Skeletal muscle satellite cell (primary cell): Measurements from ENCODE around the gene HOXA9.
A peak's percentile ranks its signal among the peaks of the same experiment; 100 is the strongest.

ENCODE experiments used
- H3K27me3 ChIP-seq: 2 replicates; pipeline ENCODE4 v1.7.0; 2013; ENCODE audit warnings: low read length; ENCODE audit not compliant: control insufficient read depth, insufficient read depth
- H3K36me3 ChIP-seq: 2 replicates; pipeline ENCODE4 v1.7.0; 2013; ENCODE audit warnings: mild to moderate bottlenecking, control low read depth, low read length; ENCODE audit not compliant: insufficient read depth
- H3K4me1 ChIP-seq: 2 replicates; pipeline ENCODE4 v1.7.0; 2013; ENCODE audit warnings: low read length; ENCODE audit not compliant: control insufficient read depth, insufficient read depth
- H3K4me2 ChIP-seq: 2 replicates; pipeline ENCODE4 v1.7.0; 2013; ENCODE audit warnings: mild to moderate bottlenecking, low read length
- H3K4me3 ChIP-seq: 2 replicates; pipeline ENCODE4 v1.7.0; 2013; ENCODE audit warnings: low read length
- H3K9ac ChIP-seq: 2 replicates; pipeline ENCODE4 v1.7.0; 2013; ENCODE audit warnings: mild to moderate bottlenecking, low read depth, low read length, moderate library complexity
- H3K9me3 ChIP-seq: replicated peaks from 2 replicates; pipeline ENCODE4 v1.7.0; 2013; ENCODE audit warnings: mild to moderate bottlenecking, control low read depth, low read length

Gene HOXA9

DNA sequence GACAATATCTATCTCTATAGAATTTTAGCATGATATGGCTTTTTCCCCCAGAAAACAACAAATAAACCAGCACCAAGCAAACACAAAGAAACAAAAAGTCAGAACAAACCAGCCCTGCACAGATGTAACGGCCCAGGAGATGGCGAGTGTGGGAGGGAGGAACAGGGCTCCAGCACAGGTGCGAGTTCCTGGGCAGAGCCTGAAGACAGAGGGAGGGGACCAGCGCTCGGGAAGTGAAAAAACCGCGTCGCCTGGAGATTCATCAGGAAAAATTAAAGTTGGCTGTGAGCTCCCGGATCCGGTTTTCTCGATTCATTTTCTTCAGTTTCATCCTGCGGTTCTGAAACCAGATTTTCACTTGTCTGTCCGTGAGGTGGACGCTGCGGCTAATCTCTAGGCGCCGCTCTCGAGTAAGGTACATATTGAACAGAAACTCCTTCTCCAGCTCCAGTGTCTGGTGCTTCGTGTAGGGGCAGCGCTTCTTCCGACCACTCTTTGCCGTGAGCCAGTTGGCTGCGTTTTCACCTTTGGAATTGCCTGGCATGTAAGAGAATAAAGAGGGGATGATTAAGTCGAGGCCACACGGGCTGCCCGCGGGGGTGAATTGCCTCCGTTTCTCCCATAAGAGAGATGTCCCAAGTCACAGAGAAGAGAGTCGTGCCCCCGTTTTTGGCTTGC lies 6.4 kb upstream of the HOXA9 start:
- no peaks in the 10 kb centered on the region for H3K27me3 ChIP-seq
- peaks cover 57% of the 10 kb centered on the region for H3K4me1 ChIP-seq
- H3K36me3 ChIP-seq = peaks cover 19% of the 10 kb centered on the region
- H3K9ac ChIP-seq = peak overlapping the region; percentile 97
- H3K4me3 ChIP-seq = peak overlapping the region; percentile 88
- peak overlapping the region; percentile 98 for H3K4me2 ChIP-seq
- no peaks in the 10 kb centered on the region for H3K9me3 ChIP-seq

DNA sequence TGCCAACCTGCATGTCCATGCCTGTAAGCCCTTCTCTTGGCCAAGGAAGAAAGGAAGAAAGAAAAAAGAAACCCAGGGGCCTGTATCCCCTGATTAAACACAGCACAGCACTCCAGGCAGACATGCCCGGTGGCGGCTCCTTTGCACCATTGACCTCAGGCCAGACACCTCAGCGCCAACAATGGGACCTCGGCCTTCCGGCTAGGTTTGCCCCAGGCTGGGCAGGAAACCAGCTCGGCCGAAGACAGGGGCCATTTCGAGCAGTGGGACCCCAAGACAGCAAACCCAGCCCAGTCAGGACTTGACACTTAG lies 5.9 kb upstream of the HOXA9 start:
- Histone ChIP-seq H3K27me3 (no peaks in the 10 kb centered on the region), H3K4me1 (peaks cover 57% of the 10 kb centered on the region), H3K4me3 (peak overlapping the region; percentile 88)

DNA sequence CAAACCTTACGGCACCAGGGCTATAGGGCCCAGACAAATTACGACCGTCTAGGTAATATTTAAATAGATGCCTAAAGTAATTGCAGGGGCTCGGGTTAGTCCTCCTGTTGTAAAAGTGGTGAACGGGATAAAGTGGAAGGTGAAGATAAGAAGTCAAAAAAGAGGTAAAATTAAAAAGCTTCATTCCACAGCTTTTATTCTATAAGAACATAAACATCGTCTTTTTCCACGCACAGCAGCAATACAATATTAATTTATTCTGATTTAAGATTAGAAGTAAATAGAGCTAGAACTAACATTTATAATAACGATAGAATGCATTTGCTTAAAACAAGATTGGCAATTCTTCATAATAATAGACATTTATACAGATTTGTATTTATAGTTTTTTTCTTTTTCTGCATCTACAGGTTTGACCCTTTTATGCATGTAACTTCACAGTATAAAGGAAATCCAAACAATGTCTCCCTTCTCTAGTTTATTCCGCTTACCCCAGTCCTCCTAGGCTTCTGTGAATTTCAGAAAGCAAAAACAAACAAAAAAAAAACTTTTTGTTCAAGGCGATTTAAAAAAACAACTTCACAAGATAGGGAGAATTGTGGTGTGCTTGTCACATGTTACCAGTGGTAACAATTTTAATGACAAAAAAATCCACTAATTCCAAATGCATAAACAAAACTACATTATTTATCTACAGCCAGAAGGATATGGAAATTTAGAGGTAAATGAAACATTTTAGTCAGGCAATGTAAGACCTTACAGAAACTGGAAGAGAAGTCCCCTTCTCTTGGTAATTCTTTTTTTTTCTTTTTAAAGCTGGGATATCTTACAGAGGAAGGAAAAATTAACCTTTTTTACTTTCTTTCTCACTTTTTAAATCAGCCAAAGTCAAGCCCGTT lies 5.3 kb upstream of the HOXA9 start:
- H3K4me3 ChIP-seq = peak overlapping the region; percentile 88
- no peaks in the 10 kb centered on the region for H3K27me3 ChIP-seq
- H3K9ac ChIP-seq = peak overlapping the region; percentile 97
- H3K36me3 ChIP-seq = peaks cover 13% of the 10 kb centered on the region
- H3K4me1 ChIP-seq = peaks cover 55% of the 10 kb centered on the region
- H3K9me3 ChIP-seq = no peaks in the 10 kb centered on the region
- peak overlapping the region; percentile 98 for H3K4me2 ChIP-seq

More for the DNA sequence above, 5.9 kb upstream of the HOXA9 start:
- Histone ChIP-seq H3K36me3 (peaks cover 17% of the 10 kb centered on the region), H3K9me3 (no peaks in the 10 kb centered on the region), H3K4me2 (peak overlapping the region; percentile 98), H3K9ac (peak overlapping the region; percentile 97)

DNA sequence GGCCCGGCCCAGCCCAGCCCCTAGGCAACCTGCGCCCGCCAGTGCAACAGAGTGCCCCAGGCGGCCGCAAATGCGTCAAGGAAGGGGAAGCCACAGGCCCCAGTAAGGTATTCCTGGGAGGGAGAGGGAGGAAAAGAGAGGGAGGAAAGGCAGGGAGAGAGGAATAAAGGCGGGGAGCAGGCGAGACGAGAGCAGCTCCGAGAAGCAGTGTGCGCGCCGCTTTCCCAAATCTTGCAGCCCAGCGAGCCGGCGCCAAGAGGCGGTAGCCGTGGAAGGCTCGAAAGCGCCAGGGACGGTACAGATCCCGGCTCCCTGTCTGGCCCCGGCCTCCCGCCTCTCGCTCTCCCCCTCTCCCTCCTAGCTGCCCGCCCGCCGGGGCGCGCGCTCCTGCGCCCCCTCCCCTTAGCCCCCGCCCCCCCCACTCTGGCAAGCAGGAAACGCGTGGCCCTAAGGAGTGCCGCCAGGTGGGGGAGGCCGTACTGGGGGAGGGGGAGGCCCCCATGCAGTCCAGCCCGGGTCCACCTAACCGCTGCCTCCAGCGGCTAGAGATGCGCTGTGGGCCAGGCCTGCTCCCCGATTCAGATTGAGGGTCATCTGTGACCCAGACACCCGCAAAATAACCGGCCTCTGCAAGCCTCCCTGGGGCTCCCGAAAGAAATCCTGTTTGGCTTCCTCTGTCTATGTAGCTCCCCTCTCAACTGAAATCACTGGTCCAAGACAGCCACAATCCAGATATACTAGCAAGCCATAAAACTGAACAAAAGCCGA lies 4.5 kb upstream of the HOXA9 start:
- H3K4me3 ChIP-seq = peak overlapping the region; percentile 88
- peaks cover 47% of the 10 kb centered on the region for H3K4me1 ChIP-seq
- H3K27me3 ChIP-seq = no peaks in the 10 kb centered on the region
- H3K9ac ChIP-seq = peak overlapping the region; percentile 97
- no peaks in the 10 kb centered on the region for H3K9me3 ChIP-seq
- H3K4me2 ChIP-seq = peak overlapping the region; percentile 98
- peaks cover 13% of the 10 kb centered on the region for H3K36me3 ChIP-seq

DNA sequence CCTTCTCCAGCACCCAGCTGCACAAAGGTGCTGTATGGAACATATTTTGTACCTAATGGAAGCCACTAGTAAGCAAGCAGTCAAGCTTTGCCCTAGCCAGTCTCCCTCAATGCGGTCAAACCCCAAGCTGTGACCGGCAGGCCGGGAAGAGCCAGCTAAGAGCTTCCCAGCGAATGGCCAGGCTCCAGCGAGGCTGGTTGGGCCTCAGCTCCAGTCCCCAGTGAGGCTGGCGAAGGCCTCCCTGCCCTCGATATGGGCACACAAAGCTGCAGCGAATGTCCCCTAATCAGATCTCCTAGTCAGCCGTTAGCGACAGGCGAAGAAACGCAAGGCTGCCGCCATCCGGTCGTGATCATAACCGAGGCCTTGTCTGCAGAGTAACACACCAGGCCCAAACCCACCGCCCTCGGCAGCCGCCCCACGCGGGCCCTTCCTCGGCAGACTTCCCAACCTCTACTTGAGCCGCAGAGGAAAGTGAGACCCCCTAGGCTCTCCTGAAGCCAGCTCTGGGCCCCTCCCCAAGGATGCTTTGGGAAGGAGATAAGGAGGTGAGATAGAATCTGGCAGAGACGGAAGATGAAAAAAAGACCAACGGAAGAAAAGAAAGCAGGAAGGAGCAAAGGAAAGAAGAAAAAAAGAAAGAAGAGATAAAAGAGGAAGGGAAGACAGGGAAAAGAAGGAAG lies 3.1 kb upstream of the HOXA9 start:
- Histone ChIP-seq H3K9ac (peak overlapping the region; percentile 97), H3K4me2 (peak overlapping the region; percentile 98), H3K4me3 (peak overlapping the region; percentile 88), H3K27me3 (no peaks in the 10 kb centered on the region), H3K9me3 (no peaks in the 10 kb centered on the region), H3K4me1 (peaks cover 41% of the 10 kb centered on the region), H3K36me3 (peaks cover 16% of the 10 kb centered on the region)

DNA sequence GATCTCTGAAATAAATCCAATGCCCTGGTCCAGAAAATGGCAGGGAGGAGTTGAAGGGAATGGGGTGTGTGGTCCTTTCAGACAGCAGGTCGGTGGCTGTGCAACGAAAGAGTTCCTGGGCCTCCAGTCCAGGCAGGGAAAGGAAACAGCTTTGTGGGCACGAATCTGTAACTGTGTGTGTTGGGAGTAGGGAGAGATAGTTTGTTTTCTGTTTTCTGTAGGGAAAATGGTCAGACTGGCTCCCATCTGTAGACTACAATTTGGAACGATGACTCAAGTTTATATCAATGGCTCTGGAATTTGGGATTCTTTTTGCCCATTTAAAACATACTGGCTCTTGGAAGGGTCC lies 2.6 kb upstream of the HOXA9 start:
- H3K4me3 ChIP-seq = peak overlapping the region; percentile 88
- H3K27me3 ChIP-seq = no peaks in the 10 kb centered on the region
- peak overlapping the region; percentile 98 for H3K4me2 ChIP-seq
- H3K9me3 ChIP-seq = no peaks in the 10 kb centered on the region
- H3K9ac ChIP-seq = peak overlapping the region; percentile 97
- H3K4me1 ChIP-seq = peaks cover 41% of the 10 kb centered on the region
- peaks cover 21% of the 10 kb centered on the region for H3K36me3 ChIP-seq

DNA sequence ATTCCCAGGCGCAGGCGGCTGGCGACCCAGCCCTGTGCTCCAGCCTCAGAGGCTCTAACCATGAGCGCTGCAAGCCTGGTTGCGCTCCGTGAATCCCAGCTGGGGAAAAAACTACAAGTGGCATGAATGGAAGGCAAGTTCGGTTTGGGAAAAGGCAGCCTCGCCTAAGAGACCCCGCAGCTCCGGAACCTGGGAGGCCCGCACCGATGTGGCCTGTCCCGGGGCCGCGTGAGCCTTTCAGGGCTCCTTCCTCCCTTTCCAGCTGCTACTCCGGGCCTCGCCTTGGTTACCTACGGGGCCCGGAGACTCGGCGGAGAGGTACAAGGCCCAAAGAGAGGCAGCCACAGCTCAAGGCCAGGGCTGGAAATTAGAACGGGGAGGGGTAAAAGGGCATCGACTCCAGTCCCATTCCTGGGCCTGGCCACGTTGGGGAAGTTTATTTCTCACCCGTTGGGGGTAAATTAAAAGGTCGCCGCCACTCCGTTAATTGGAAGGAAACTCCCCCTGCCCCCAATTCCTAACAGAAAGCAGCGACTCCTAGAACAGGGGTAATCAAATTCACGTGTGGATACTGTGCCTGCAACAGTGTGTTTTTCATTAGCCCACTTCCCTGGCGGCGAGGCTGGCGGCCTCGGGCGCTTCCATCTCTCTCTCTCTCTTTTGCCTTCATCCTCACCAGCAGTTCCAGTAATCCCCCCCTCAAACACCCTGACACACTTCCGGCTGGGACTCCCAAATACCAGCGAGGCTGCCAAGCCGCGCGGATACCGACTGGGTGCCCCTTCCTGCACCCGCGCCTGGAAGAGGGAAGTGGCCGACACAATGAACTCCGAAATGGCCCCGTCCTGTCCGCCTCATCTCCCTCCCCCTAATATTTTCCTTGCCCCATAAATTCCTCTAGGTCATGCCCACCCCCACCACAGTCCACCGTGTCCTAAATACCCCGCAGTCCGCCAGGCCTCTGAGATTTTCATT lies 1.5 kb upstream of the HOXA9 start:
- peak overlapping the region; percentile 98 for H3K4me2 ChIP-seq
- no peaks in the 10 kb centered on the region for H3K9me3 ChIP-seq
- H3K27me3 ChIP-seq = no peaks in the 10 kb centered on the region
- peak overlapping the region; percentile 88 for H3K4me3 ChIP-seq
- H3K36me3 ChIP-seq = peaks cover 18% of the 10 kb centered on the region
- H3K4me1 ChIP-seq = peaks cover 33% of the 10 kb centered on the region
- peak overlapping the region; percentile 97 for H3K9ac ChIP-seq

DNA sequence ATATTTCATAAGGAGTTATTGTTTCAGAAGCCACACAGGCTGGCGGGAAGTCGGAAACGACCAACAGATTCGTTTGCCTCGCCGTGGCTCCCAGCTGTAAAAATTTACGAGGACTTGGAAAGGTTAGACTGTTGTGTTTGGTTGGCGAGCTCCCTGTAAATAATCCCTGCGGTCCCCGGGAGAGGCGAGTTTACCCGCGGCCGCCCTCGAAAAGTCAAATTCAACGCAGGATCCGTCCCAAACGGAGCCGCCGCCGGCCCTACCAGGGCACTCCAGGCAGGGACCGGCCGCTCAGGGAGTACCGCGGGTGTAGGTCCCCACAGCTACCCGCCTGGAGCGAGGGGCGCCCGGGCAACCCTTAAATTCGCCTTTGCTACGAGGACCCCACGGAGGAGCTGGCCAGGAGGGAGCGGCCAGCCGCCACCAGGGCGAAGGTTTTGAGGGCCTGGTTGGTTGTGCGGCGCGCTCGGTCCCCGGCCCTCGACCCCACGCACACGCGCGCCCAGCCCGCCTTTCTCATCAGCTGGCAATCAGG lies 726 bp upstream of the HOXA9 start:
- H3K4me1 ChIP-seq = peaks cover 35% of the 10 kb centered on the region
- peaks cover 11% of the 10 kb centered on the region for H3K36me3 ChIP-seq
- H3K4me2 ChIP-seq = peak overlapping the region; percentile 98
- H3K27me3 ChIP-seq = no peaks in the 10 kb centered on the region
- H3K9me3 ChIP-seq = no peaks in the 10 kb centered on the region
- H3K4me3 ChIP-seq = peak overlapping the region; percentile 88
- peak overlapping the region; percentile 97 for H3K9ac ChIP-seq

DNA sequence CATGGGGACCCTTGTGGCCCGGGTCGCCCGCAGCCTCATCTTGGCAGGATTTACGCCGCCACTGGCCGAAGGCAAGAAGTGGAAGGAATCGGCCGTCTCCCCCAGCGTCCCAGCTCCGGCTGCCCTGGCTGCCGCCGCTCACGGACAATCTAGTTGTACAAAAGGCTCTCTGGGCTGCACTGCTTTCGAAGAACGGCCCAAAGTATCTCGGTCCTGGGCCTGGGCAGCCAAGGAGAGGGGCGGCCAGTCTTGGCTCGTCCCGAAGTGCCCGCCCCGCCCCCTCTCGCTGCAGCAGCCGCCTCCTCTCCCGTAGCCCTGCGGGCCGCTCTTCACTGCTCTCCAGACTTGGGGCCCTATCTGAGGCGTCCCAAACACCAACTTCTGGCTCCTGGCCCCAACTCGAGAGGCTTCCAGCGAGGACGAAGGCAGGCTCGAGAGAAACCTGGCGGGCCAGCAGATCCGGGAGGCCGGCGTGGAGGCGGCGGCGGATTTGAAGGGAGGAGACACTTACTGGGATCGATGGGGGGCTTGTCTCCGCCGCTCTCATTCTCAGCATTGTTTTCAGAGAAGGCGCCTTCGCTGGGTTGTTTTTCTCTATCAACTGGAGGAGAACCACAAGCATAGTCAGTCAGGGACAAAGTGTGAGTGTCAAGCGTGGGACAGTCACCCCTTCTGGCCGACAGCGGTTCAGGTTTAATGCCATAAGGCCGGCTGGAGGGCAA lies 809 bp downstream of the HOXA9 start:
- Histone ChIP-seq H3K9me3 (no peaks in the 10 kb centered on the region), H3K9ac (peak overlapping the region; percentile 97), H3K4me3 (peak overlapping the region; percentile 88), H3K36me3 (peaks cover 9% of the 10 kb centered on the region), H3K4me2 (peak overlapping the region; percentile 98), H3K4me1 (peaks cover 46% of the 10 kb centered on the region), H3K27me3 (no peaks in the 10 kb centered on the region)

DNA sequence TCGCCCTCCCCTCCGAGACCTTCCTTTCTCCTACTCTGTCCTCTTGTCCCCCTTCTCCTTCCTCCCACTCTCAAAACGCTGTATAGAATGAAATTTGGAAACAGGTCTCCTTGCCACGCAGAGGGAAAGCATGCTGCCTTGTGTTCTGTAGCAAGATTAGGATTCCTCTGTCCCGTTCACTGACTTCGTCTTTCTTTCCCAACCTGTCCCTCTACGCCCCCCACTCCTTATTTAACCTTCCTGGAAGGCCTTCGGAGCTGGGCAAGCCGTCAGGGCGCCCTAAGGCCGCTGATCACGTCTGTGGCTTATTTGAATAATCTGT lies 1.3 kb downstream of the HOXA9 start:
- peaks cover 46% of the 10 kb centered on the region for H3K4me1 ChIP-seq
- H3K9me3 ChIP-seq = no peaks in the 10 kb centered on the region
- H3K4me2 ChIP-seq = peak overlapping the region; percentile 98
- H3K4me3 ChIP-seq = peak overlapping the region; percentile 88
- H3K36me3 ChIP-seq = peaks cover 9% of the 10 kb centered on the region
- peak overlapping the region; percentile 97 for H3K9ac ChIP-seq
- H3K27me3 ChIP-seq = no peaks in the 10 kb centered on the region
